ENCODE data around the gene TDRD3.
A peak's percentile ranks its signal among the peaks of the same experiment; 100 is the strongest.
"Not testable (repeated sequence)": the region's sequence is repeated elsewhere in the genome, so short reads cannot be mapped to it uniquely, and the experiment has no call there.

TDRD3 gene

DNA sequence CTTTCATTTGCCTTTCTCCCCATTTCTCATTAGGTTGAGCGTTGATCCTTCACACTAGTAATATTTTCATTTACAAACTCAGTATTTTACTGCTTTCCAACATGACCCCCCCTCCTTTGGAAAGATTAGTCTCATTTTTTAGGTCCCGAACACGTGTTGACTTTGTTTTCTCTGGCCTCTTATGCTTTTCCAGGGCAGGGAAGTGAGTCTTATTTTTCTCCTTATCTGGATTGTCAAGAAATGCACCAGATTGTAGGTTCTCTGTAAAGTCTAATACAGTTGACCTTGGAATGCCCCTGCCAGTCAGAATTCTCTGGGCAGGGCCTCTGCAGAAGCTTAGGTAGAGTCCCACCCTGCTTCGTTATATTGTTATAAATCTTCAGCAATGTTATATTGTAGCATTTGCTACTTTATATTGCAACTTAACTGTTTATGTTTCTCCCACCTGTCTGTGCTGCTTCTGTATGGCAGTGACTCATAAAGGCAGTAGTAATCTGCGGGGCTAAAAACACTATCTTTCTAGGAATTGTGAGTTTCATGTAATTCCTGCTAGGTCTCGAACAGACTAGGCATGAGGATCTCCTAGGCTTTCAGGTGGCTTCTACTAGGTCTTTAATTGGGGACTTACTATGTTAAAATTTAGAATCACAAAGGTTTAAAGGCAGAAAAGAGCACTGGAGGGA is 2.0 kb downstream of the TDRD3 start:
- no peak for DNase-seq (ENCODE audit: low read depth in 2 of 2)

DNA sequence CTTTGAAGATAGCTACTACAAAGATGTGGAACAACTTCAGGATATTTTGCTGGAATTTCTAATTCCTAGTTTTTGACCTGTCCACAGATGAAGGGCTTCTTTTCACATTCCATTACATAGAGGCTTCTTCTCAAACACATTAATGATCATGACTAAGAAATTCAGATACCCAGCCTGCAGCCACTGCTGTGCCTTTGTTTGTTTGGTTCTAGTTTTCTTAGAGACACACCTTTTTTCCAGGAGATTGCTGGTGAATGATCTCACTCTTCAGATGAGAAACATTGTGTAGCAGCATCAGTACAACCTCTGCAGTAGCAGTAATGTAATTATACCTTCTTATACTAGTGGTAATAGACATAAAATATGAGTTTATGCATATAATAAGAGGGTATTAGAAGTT is 5.0 kb downstream of the TDRD3 start:
- no peak for DNase-seq (ENCODE audit: low read depth in 2 of 2)

- DNase-seq (ENCODE audit: low read depth in 2 of 2) = no peak
These were observed 10.1 kb downstream of the TDRD3 start for GRCh38 chr13:60407095-60407494.

DNA sequence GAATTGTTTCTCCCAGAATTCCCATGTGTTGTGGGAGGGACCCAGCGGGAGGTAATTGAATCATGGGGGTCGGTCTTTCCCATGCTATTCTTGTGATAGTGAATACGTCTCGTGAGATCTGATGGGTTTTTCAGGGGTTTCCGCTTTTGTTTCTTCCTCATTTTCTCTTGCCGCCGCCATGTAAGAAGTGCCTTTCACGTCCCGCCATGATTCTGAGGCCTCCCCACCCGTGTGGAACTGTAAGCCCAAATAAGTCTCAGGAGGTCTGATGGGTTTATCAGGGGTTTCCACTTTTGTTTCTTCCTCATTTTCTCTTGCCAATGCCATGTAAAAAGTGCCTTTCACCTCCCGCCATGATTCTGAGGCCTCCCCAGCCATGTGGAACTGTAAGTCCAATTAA is 10.8 kb downstream of the TDRD3 start:
- DNase-seq (ENCODE audit: low read depth in 2 of 2) = not testable (repeated sequence)

- not testable (repeated sequence) for DNase-seq (ENCODE audit: low read depth in 2 of 2)
These were observed 12.7 kb downstream of the TDRD3 start for GRCh38 chr13:60409574-60410292.

DNA sequence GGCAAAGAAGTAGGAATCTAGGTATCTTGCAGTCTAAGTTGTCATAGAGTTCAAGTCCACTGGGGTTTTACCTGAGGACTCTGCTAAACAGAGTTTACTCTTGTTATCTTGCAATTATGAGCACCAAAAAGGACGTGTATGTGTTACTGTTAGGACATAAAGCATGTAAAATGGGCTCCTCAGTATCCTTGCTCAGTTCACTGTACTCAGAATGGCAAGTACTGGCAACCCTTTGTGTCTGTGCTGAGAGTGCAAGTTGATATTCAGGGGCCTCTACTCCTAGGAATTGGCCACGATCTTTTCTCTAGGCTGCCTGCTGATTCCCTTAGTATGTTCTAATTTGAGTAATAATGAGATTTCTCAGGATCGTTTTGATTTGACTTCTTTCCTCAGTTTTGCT is 13.3 kb downstream of the TDRD3 start:
- DNase-seq (ENCODE audit: low read depth in 2 of 2) = no peak

DNA sequence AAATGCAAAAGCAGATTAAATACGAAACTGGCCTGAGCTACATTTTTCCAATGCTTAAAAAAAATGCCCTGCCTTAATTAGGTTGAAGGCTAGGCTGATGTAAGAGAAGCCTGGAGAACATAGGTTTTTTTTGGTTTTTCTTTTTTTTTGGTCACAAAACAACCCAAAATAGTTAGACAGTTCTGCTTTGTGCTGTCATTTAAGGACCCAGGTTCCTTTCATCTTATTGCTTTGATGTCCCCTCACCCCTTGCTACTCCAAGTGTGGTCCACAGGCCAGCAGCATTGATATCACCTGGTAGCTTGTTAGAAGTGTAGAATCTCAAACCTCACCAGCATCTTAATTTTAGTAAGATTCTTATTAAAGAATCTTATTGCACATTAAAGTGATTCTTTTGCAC is 14.4 kb downstream of the TDRD3 start:
- no peak for DNase-seq (ENCODE audit: low read depth in 2 of 2)

- DNase-seq (ENCODE audit: low read depth in 2 of 2) = no peak
These were observed 15.0 kb downstream of the TDRD3 start for GRCh38 chr13:60411983-60412382.

DNA sequence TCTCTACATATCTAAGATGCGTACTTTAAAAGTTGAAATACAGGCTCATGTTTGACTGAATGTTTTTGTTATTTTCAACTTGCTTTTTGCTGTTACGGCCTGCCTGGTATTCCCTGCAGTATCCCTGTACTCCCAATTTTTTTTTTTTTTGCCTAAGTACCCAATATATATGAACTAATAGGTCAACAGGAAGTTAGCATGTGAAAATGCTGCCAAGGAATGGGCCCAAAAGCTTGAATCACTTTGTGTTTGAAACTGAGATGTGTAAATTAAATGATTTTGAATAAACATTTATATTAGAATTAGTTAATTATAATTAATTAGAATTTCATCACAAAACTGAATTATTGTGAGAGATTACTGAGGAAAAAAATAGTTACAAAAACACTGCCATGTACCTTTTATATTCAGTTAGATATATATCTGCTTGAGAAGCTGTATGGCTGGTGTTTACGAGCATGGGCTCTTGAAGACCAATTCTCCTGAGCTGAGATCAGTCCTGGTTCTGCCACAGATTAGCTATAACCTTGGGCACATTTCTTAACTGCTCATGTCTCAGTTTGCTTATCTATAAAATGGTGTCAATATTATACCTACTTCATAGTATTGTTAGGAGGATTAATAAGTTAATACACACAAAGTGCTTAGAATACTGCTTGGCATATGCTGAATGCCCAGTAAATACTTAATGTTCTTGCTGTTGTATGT is 16.0 kb downstream of the TDRD3 start:
- DNase-seq (ENCODE audit: low read depth in 2 of 2) = no peak

DNA sequence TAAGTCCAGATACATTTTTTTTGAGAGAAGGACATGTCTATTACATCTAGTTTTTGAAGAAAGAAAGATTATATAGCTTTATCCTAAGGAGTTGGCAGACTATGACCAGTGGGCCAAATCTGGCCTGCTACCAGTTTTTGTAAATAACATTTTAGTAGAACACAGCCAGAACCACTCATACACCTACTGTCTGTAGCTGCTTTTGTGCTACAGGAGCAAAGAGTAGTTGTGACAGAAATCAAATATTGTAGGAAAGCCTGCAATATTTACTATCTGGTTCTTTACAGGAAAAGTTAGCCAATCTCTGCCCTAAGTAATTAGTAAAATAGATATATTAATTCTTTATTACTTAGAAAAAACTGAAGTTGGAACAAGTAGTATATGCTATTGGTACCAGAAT is 17.2 kb downstream of the TDRD3 start:
- no peak for DNase-seq (ENCODE audit: low read depth in 2 of 2)

DNA sequence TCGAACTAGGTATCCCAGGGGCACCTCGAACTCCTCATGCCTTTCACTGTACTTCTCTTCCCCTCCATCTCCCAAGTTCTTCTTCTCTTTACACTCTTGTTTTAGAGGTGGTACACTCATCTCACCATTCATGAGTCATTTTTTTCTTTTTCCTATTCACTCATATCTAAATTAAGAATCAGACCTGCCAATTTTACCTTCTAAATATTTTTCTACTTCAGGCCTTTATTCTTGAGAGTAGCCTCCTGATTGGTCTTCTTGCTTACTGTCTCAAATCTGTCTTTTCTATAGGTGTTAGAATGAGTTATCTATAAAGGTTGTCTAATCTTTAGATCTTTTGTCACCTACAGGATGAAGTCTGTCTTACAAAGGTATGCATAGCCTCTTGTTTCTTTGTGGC is 20.7 kb downstream of the TDRD3 start:
- no peak for DNase-seq (ENCODE audit: low read depth in 2 of 2)

- no peak for DNase-seq (ENCODE audit: low read depth in 2 of 2)
These were observed 21.9 kb downstream of the TDRD3 start for GRCh38 chr13:60418954-60419353.

DNA sequence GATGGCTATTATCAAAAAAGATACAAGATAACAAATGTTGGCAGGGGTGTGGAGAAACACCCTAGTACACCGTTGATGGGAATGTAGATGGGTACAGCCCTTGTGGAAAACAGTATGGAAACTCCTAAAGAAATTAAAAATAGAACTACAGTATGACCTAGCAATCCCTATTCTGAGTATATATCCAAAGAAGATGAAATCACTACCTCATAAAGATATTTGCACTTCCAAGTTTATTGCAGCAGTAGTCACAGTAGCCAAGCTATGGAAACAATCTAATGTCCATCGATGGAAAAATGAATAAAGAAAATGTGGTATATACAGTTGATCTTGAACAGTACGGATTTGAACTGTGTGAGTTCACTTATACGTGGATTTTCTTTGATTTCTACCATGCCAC is 28.3 kb downstream of the TDRD3 start:
- DNase-seq (ENCODE audit: low read depth in 2 of 2) = no peak

- no peak for DNase-seq (ENCODE audit: low read depth in 2 of 2)
These were observed 29.1 kb downstream of the TDRD3 start for GRCh38 chr13:60426075-60426474.

DNA sequence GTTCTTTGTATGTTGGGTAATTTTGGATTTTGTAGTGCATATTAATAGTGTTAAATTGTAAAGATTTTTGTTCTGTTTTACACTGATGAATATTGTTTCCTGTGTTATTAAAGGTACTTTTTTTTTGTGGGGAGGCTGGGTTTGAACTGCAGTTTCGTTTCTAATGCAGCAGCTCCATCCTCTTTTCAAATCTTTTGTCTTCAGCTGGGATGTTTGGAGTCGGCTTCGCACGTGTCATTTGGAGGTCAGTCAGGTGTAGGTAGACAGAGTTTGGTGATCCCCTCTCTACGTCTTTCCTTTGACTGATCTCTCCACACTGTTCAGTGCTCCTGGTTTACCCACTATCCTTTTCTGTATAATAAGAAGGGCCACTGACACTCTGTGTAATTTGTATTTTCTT is 30.3 kb downstream of the TDRD3 start:
- no peak for DNase-seq (ENCODE audit: low read depth in 2 of 2)

- DNase-seq (ENCODE audit: low read depth in 2 of 2) = no peak
These were observed 34.2 kb downstream of the TDRD3 start for GRCh38 chr13:60431108-60431700.

- DNase-seq (ENCODE audit: low read depth in 2 of 2) = no peak
These were observed 36.5 kb downstream of the TDRD3 start for GRCh38 chr13:60433505-60433904.

DNA sequence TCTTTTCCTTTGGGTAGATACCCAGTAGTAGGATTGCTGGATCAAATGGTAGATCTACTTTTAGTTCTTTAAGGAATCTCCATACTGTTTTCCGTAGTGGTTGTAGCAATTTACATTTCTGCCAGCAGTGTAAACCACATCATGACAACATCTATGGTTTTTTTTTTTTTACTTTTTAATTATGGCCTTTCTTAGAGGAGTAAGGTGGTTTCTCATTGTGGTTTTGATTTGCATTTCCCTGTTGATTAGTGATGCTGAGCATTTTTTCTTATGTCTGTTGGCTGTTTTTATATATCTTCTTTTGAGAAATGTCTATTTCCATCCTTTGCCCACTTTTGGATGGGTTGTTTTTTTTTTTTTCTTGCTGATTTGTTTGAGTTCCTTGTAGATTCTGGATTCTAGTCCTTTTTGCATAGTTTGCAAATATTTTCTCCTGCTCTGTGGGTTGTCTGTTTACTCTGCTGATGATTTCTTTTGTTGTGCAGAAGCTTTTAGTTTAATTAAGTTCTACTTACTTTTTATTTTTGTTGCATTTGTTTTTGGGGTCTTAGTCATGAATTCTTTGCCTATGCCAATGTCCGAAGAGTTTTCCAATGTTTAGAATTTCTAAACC is 38.8 kb downstream of the TDRD3 start:
- DNase-seq (ENCODE audit: low read depth in 2 of 2) = no peak

- DNase-seq (ENCODE audit: low read depth in 2 of 2) = no peak
These were observed 42.2 kb downstream of the TDRD3 start for GRCh38 chr13:60439201-60439600.

GRCh38 chr13:60441761-60442160 is 44.7 kb downstream of the TDRD3 start:
- DNase-seq (ENCODE audit: low read depth in 2 of 2) = no peak

GRCh38 chr13:60448907-60449510 is 52.0 kb downstream of the TDRD3 start:
- peak in 1 of 2 donors; percentile 8 for DNase-seq (ENCODE audit: low read depth in 2 of 2)

- DNase-seq (ENCODE audit: low read depth in 2 of 2) = no peak
These were observed 56.5 kb downstream of the TDRD3 start for GRCh38 chr13:60453490-60453889.

Measured in stimulated activated CD4-positive, alpha-beta T cell treated with anti-CD3 and anti-CD28 coated beads, Interleukin-15, amount 100 ng/mL, for 48 hours (primary cell).